Measurements from ENCODE around the gene RAD51B.

RAD51B gene

GRCh38 chr14:68141281-68142088 is 321.9 kb downstream of the RAD51B start:
- no peak for DNase-seq (ENCODE audit: low read depth in 1 of 2, low spot score in 1 of 2)

GRCh38 chr14:68143341-68143841 is 323.8 kb downstream of the RAD51B start:
- no peak for DNase-seq (ENCODE audit: low read depth in 1 of 2, low spot score in 1 of 2)

- no peak for DNase-seq (ENCODE audit: low read depth in 1 of 2, low spot score in 1 of 2)
These were observed 324.6 kb downstream of the RAD51B start for GRCh38 chr14:68144051-68144681.

- DNase-seq (ENCODE audit: low read depth in 1 of 2, low spot score in 1 of 2): no peak
These were observed 325.5 kb downstream of the RAD51B start for GRCh38 chr14:68145036-68145435.

- DNase-seq (ENCODE audit: low read depth in 1 of 2, low spot score in 1 of 2): no peak
These were observed 326.0 kb downstream of the RAD51B start for GRCh38 chr14:68145539-68145938.

DNA sequence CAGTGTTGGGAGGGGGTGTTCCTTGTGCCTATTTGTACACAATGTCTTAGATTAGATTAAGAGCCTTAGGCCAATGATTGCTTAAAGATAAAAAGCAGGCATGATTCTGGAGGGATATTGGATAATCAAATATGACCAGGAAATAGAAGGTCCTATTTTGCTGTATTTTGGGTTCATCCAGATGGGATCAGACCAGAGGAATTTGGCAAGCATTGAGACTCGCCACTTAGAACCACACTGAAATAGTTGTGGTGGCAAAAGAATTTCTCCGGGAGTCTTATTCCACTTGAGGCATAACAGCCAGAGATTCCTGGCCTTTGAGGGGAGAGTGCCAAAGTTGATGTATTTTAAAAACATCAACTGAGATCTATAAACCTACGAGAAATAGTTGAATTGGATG is 327.2 kb downstream of the RAD51B start:
- DNase-seq (ENCODE audit: low read depth in 1 of 2, low spot score in 1 of 2): no peak

GRCh38 chr14:68147303-68147702 is 327.7 kb downstream of the RAD51B start:
- no peak for DNase-seq (ENCODE audit: low read depth in 1 of 2, low spot score in 1 of 2)

DNA sequence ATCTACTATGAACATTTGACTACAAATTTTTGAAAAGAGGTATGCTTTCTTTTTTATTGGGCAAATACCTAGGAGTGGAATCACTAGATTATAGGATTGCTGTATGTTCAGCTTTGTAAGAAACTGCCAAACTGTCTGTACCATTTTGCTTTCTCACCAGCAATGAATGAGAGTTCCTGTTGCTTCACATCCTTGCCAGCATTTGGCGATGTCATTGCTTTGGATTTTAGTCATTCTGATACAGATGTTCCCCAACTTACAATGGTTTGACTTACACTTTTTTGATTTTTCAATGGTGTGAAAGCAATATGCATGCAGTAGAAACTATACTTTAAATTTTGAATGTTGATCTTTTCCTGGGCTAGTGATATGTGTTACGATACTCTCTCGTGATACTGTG is 328.7 kb downstream of the RAD51B start:
- no peak for DNase-seq (ENCODE audit: low read depth in 1 of 2, low spot score in 1 of 2)

DNA sequence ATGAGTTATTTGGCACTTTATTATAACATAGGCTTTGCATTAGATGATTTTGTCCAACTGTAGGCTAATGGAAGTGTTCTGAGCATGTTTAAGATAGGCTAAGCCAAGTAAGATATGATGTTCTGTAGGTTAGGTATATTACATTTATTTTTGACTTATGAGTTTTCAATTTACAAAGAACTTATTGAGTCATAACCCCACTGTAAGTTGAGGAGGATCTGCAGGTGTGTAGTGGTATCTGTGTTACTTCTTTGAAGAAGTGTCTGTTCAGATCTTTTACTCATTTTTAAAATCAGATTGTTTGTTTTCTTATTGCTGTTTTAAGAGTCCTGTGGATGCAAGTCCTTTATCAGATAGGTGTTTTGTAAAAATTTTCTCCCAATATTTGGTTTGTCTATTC is 329.2 kb downstream of the RAD51B start:
- no peak for DNase-seq (ENCODE audit: low read depth in 1 of 2, low spot score in 1 of 2)

GRCh38 chr14:68153275-68153674 is 333.7 kb downstream of the RAD51B start:
- no peak for DNase-seq (ENCODE audit: low read depth in 1 of 2, low spot score in 1 of 2)

DNA sequence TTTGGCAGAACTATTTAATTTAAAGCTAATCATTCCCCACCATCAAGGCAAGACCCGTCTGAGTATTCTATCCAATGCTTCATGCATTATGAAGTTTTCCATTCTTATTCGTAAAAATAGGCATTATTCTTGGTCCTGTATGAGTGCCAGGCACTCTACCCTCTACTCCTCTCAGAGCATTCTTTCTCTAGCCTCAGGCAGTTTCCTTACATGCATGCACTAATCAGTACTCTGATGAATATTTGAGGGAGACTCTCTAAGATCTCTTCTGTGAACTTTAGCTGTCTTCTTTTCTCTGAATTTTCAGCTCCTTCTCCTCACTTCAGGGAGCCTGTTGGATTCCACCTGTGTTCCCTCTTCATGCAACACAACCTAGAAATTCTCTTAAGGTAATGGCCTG is 334.7 kb downstream of the RAD51B start:
- no peak for DNase-seq (ENCODE audit: low read depth in 1 of 2, low spot score in 1 of 2)

DNA sequence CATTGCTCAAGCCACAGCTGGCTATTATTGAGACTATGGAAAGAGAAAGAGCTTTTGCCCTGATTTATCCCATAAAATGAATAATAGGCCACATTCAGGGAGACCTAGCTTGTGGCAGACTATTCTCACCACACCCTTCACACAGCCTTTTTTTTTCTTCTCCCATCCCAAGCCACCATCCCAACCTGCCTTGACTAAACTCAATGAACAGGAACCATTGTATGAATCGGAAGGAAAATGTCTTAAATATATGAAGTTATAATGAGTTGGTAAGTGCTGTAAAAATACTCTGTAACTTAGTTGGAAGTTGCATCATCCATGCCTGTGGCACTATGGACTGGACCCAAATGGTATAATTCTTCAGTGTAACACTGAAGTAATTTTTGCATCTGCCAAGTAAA is 338.4 kb downstream of the RAD51B start:
- no peak for DNase-seq (ENCODE audit: low read depth in 1 of 2, low spot score in 1 of 2)

DNA sequence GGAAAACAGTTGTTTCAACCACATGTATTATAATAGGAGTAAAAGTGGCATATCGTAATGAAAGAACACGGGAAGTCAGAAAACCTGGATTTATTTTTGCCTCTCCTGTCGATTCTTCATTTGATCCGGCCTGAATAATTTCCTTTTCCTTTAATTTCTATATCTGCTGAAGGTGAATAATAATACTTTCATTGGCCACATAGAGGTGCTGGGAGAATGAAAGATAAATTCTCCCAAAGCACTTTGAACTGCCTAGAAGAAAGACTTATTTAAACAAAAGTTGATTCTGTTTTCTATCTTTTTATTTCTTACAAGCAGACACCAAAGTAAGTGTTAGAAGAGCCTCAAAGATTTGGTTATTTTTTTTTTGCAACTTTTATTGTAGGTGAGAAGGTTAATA is 339.1 kb downstream of the RAD51B start:
- no peak for DNase-seq (ENCODE audit: low read depth in 1 of 2, low spot score in 1 of 2)

GRCh38 chr14:68159701-68160633 is 340.4 kb downstream of the RAD51B start:
- no peak for DNase-seq (ENCODE audit: low read depth in 1 of 2, low spot score in 1 of 2)

GRCh38 chr14:68160779-68161546 is 341.4 kb downstream of the RAD51B start:
- DNase-seq (ENCODE audit: low read depth in 1 of 2, low spot score in 1 of 2): no peak

GRCh38 chr14:68162887-68163286 is 343.3 kb downstream of the RAD51B start:
- no peak for DNase-seq (ENCODE audit: low read depth in 1 of 2, low spot score in 1 of 2)

DNA sequence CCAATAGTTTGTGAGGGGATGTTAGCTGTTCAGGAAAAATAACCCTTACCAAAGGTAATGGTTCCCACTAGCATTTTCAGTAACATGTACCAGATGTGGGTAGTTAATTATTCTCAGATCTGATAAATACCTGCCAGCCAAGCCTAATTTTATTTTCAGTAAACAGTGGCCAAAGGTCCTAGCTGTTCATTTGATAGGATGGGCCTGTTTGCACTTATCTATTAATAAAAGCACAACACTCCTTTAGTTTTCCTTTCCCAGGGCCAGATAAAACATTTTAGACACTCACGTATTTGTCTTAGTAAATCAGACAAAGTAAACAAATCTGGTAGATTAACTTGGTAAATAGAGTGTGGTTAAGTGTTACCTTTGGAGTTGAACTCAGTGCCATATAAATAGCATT is 345.1 kb downstream of the RAD51B start:
- no peak for DNase-seq (ENCODE audit: low read depth in 1 of 2, low spot score in 1 of 2)

DNA sequence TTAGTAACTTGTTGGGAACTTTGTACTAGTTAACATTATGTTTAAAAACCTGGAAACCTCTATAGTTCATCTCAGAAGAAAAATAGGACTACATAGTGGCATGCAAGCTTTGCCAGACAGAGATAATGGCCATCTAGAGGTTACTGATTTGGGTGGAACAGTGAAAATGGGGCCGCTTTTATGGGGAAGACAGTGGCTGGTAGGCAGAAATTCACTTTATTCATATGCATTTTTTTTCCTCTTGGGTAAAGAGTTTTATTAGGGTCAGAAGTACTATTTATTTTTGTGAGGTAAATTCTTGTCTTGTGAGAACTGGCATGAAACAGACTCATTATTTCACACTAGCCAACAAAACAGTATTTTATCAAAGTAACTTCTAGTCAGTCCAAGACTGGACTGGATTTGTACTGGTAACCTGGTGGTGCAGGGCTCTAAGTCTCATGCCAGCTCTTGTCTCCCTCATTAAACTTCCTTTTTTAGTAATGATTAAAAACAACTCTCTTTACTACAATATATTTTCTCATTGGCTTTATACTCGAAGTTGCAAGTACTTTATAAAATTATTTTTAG is 345.8 kb downstream of the RAD51B start:
- DNase-seq (ENCODE audit: low read depth in 1 of 2, low spot score in 1 of 2): no peak

- no peak for DNase-seq (ENCODE audit: low read depth in 1 of 2, low spot score in 1 of 2)
These were observed 347.3 kb downstream of the RAD51B start for GRCh38 chr14:68166731-68167382.
